A549 (cell line): ENCODE data around the gene ZNF577. TPM values are rescaled to one million over a fixed set of nuclear protein-coding genes. Genes with fewer than 3 reads are reported as not detected.

Experiments used
- ATAC-seq, 2 experiments: fragments of 200-7000 bp in 1 of 2; fragments of >200 bp in 1 of 2; cut with Nextera tagmentation in 1 of 2; cut with Tn5 transposase in 1 of 2; 3 replicates each; pipeline versions ENCODE4 v1.8.0 to v1.9.1; 2018 to 2020; ENCODE audit warnings: mild to moderate bottlenecking in 1 of 2, moderate library complexity in 1 of 2
- CTCF ChIA-PET: fragments of 300-600 bp; sonication (Branson Sonifier 250); formaldehyde crosslinking; extraction: SDS; loops from one replicate; lab custom pipeline; 2021; ENCODE audit warnings: antibody characterized with exemption, inconsistent platforms; lab: Yijun Ruan, JAX
- POLR2A ChIA-PET: fragments of 350-600 bp; formaldehyde crosslinking; extraction: SDS; loops from one replicate; lab custom pipeline; 2021; ENCODE audit warnings: antibody characterized with exemption, inconsistent platforms; lab: Yijun Ruan, JAX
- DNase-seq, 2 experiments: peaks; one replicate each; pipeline versions ENCODE4 v3.0.0 to v3.0.0-alpha.2; 2011 to 2016; ENCODE audit warnings: low read depth in 1 of 2, low spot score in 1 of 2
- FAIRE-seq: peaks from 2 replicates; lab custom pipeline; 2011; peaks lifted over from hg19 to GRCh38; lab: Jason Lieb, UNC
- H3K27ac ChIP-seq, 2 experiments: fragments of >200 bp; sonication (Bioruptor Twin); formaldehyde crosslinking; 3 replicates each; pipeline ENCODE4 v1.5.1; 2016 to 2017
- H3K4me1 ChIP-seq: fragments of >200 bp; sonication (Bioruptor Twin); formaldehyde crosslinking; 3 replicates; pipeline ENCODE4 v1.6.1; 2016
- H3K4me2 ChIP-seq: fragments of >200 bp; sonication (Bioruptor Twin); formaldehyde crosslinking; 3 replicates; pipeline ENCODE4 v1.6.1; 2016
- H3K4me3 ChIP-seq: fragments of >200 bp; sonication (Bioruptor Twin); formaldehyde crosslinking; 3 replicates; pipeline ENCODE4 v1.5.1; 2016
- H3K9me3 ChIP-seq: fragments of >200 bp; sonication (Bioruptor Twin); formaldehyde crosslinking; 3 replicates; pipeline ENCODE4 v1.6.1; 2016
- FOSB ChIP-seq: fragments of 250-450 bp; sonication (Bioruptor Pico); IDR thresholded peaks from 2 replicates; pipeline ENCODE4 v1.5.0; 2020; ENCODE audit warnings: mild to moderate bottlenecking, moderate library complexity
- HEYL ChIP-seq: fragments of 250-450 bp; sonication (Bioruptor Pico); IDR thresholded peaks from 2 replicates; pipeline ENCODE4 v1.8.0; 2021; ENCODE audit warnings: mild to moderate bottlenecking, moderate library complexity
- RFX5 ChIP-seq: fragments of 450-650 bp; IDR thresholded peaks from 2 replicates; pipeline ENCODE4 v1.7.1; 2014; ENCODE audit warnings: antibody characterized with exemption, mild to moderate bottlenecking, moderate library complexity
- WGBS: methylation state at CpG from one replicate; pipeline ENCODE4 v1.1.6; 2017; ENCODE audit errors: missing lambda C conversion rate; 5-methylcytosine and 5-hydroxymethylcytosine counted together
- polyA plus RNA-seq, 4 experiments: library from polyadenylated mRNA; depleted of rRNA in 3 of 4; stranded (reverse); fragments of >200 nt; fragmentation: RNase III in 1 of 4; extraction: RNeasy Plus Mini Kit Qiagen cat#74134 plus additional on column Dnase treatment in 1 of 4; gene quantifications; 2 replicates in 3 of 4; 3 replicates in 1 of 4; pipeline ENCODE4 v1.2.3, GENCODE V29; 2011 to 2017

ZNF577 gene
- polyA plus RNA-seq, 2 of the 4 experiments (the other 2 are of a cell fraction): 0.17 to 0.30 TPM

DNA sequence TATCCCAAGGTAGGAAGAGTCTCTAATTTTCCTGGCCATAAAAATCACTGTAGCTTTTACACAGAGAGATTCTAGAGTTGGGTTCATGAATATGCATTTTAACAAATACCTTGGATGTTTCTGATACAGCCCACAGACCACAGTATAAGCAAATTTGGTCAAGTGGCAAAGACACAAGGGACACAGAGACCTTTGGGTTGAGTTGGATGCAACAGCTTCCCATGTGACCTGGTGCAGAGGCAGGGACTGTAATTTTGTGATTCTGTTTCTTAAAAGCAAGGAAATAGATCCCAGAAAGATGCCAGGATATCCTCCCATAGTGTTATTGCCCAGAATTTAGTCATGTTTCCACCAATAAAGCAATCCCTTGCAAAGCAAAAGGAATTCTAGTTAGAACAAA lies 65.8 kb downstream of the ZNF577 start (continued):
- TF ChIP-seq FOSB (CRISPR knock-in tag): no peak

DNA sequence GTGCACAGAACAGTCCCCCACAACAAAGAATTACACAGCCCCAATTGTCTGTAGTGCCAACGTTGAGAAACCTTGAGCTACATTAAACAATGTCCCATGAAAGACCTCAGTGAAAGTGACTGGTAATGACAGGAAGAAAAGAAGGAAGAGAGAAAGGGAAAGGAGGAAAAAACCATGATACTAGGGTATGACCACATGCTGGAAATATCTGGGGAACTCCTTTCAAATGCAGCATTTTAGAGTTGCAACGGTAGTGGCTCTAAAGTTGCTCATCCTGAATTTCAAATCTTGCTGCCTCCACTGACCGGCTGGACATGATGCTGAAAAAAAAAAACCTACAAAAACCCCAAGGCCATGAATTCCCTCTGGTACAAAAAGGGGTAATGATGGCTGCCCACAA lies 66.3 kb downstream of the ZNF577 start:
- Histone ChIP-seq H3K4me3 (no peak overlapping the region), H3K4me1 (no peaks in the 10 kb centered on the region), H3K9me3 (peaks cover 60% of the 10 kb centered on the region), H3K27ac (no peak overlapping the region), H3K4me2 (no peak overlapping the region)
- ATAC-seq (no peak), DNase-seq (no peak), FAIRE-seq (no peak)
- ChIA-PET POLR2A (no interaction called here), CTCF (no interaction called here)
- WGBS: 8% methylated on average over 3 of the region's 3 CpGs
- no peak for TF ChIP-seq RFX5
- no peak for TF ChIP-seq HEYL (CRISPR knock-in tag)

Other genes with a start within 250 kb of the ZNF577 start
- 0.03 TPM in 1 of 2 replicates, not detected in the other for gene SIGLEC14, start 241.1 kb downstream of the ZNF577 start, polyA plus RNA-seq (2011; rRNA removed)
- gene SIGLEC14, start 241.1 kb downstream of the ZNF577 start, polyA plus RNA-seq (2017; fragmentation: RNase III; extraction: RNeasy Plus Mini Kit Qiagen cat#74134 plus additional on column Dnase treatment): not detected in 3 replicates
- 9.5 and 12.0 TPM in 2 replicates for gene SPACA6, start 194.6 kb downstream of the ZNF577 start, polyA plus RNA-seq (2011; rRNA removed)
- gene SPACA6, start 194.6 kb downstream of the ZNF577 start, polyA plus RNA-seq (2017; fragmentation: RNase III; extraction: RNeasy Plus Mini Kit Qiagen cat#74134 plus additional on column Dnase treatment): 26.5 to 45.9 TPM (median 36.4 TPM) in 3 replicates
- gene HAS1, start 164.0 kb downstream of the ZNF577 start, polyA plus RNA-seq (2011; rRNA removed): not detected in 2 replicates
- gene HAS1, start 164.0 kb downstream of the ZNF577 start, polyA plus RNA-seq (2017; fragmentation: RNase III; extraction: RNeasy Plus Mini Kit Qiagen cat#74134 plus additional on column Dnase treatment): not detected in 3 replicates
- gene FPR1, start 136.1 kb downstream of the ZNF577 start, polyA plus RNA-seq (2011; rRNA removed): not detected in 2 replicates
- 0.04 to 0.05 TPM in 2 of 3 replicates, not detected in the other for gene FPR1, start 136.1 kb downstream of the ZNF577 start, polyA plus RNA-seq (2017; fragmentation: RNase III; extraction: RNeasy Plus Mini Kit Qiagen cat#74134 plus additional on column Dnase treatment)
- not detected in 2 replicates for gene FPR2, start 126.8 kb downstream of the ZNF577 start, polyA plus RNA-seq (2011; rRNA removed)
- gene FPR2, start 126.8 kb downstream of the ZNF577 start, polyA plus RNA-seq (2017; fragmentation: RNase III; extraction: RNeasy Plus Mini Kit Qiagen cat#74134 plus additional on column Dnase treatment): not detected in 3 replicates
- gene FPR3, start 92.8 kb downstream of the ZNF577 start, polyA plus RNA-seq (2011; rRNA removed): not detected in 2 replicates
- gene FPR3, start 92.8 kb downstream of the ZNF577 start, polyA plus RNA-seq (2017; fragmentation: RNase III; extraction: RNeasy Plus Mini Kit Qiagen cat#74134 plus additional on column Dnase treatment): not detected in 3 replicates
- 0.57 and 1.2 TPM in 2 replicates for gene ZNF649, start 17.1 kb upstream of the ZNF577 start, polyA plus RNA-seq (2011; rRNA removed)
- 0.31 to 0.63 TPM (median 0.56 TPM) in 3 replicates for gene ZNF649, start 17.1 kb upstream of the ZNF577 start, polyA plus RNA-seq (2017; fragmentation: RNase III; extraction: RNeasy Plus Mini Kit Qiagen cat#74134 plus additional on column Dnase treatment)
- gene ZNF613, start 39.5 kb upstream of the ZNF577 start, polyA plus RNA-seq (2011; rRNA removed): 2.6 and 3.9 TPM in 2 replicates
- 1.4 to 1.6 TPM (median 1.4 TPM) in 3 replicates for gene ZNF613, start 39.5 kb upstream of the ZNF577 start, polyA plus RNA-seq (2017; fragmentation: RNase III; extraction: RNeasy Plus Mini Kit Qiagen cat#74134 plus additional on column Dnase treatment)
- 8.4 and 10.1 TPM in 2 replicates for gene ZNF350, start 98.9 kb upstream of the ZNF577 start, polyA plus RNA-seq (2011; rRNA removed)
- 5.8 to 8.2 TPM (median 6.0 TPM) in 3 replicates for gene ZNF350, start 98.9 kb upstream of the ZNF577 start, polyA plus RNA-seq (2017; fragmentation: RNase III; extraction: RNeasy Plus Mini Kit Qiagen cat#74134 plus additional on column Dnase treatment)
- 9.4 and 9.9 TPM in 2 replicates for gene ZNF615, start 120.3 kb upstream of the ZNF577 start, polyA plus RNA-seq (2011; rRNA removed)
- 6.2 to 7.5 TPM (median 6.5 TPM) in 3 replicates for gene ZNF615, start 120.3 kb upstream of the ZNF577 start, polyA plus RNA-seq (2017; fragmentation: RNase III; extraction: RNeasy Plus Mini Kit Qiagen cat#74134 plus additional on column Dnase treatment)
- 10.0 TPM in 2 replicates for gene ZNF614, start 140.4 kb upstream of the ZNF577 start, polyA plus RNA-seq (2011; rRNA removed)
- 3.6 to 3.7 TPM (median 3.7 TPM) in 3 replicates for gene ZNF614, start 140.4 kb upstream of the ZNF577 start, polyA plus RNA-seq (2017; fragmentation: RNase III; extraction: RNeasy Plus Mini Kit Qiagen cat#74134 plus additional on column Dnase treatment)
- gene ZNF432, start 160.9 kb upstream of the ZNF577 start, polyA plus RNA-seq (2011; rRNA removed): 2.6 and 3.8 TPM in 2 replicates
- 2.0 to 3.3 TPM (median 2.4 TPM) in 3 replicates for gene ZNF432, start 160.9 kb upstream of the ZNF577 start, polyA plus RNA-seq (2017; fragmentation: RNase III; extraction: RNeasy Plus Mini Kit Qiagen cat#74134 plus additional on column Dnase treatment)
- gene ZNF841, start 207.8 kb upstream of the ZNF577 start, polyA plus RNA-seq (2011; rRNA removed): 4.9 and 5.3 TPM in 2 replicates
- 2.2 to 3.0 TPM (median 2.4 TPM) in 3 replicates for gene ZNF841, start 207.8 kb upstream of the ZNF577 start, polyA plus RNA-seq (2017; fragmentation: RNase III; extraction: RNeasy Plus Mini Kit Qiagen cat#74134 plus additional on column Dnase treatment)